Measurements from ENCODE around the gene TNFRSF19.

Gene TNFRSF19

DNA sequence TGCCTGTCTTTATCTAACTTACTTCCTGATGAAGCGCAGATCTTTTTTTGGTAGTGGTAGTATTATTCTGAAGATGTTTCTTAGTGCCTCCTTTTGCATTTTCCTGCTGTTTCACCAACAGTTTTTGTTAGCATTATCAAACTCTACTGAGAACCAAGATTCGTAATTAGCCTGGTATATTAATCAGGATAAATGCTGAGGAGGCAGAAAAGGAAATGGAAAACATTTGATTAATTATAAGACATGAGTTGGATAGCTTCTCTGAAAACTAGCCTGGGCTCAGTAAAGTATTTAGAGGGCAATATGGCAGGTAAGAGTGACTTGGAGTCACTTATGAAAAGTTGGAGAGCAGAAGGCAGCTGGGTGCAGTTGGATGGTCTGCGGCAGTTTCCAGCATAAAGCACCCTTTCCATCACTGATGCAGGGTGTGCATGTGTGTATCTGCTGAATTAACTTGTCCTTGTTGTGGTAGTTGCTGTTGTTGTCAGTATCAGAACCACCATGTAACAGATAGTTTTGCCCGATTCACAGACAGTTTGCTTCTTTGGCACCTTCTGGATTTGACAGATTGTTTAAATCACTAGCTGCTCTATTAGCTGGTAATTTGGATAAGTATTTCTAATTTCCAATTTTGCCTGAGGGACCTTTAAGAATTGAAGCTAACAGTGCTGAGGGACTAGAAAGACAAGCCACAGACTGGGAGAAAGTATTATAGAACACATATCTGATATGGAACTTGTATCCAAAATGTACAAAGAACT lies 6.9 kb upstream of the TNFRSF19 start:
- no peaks in the 10 kb centered on the region for H3K4me1 ChIP-seq (ENCODE audit: low read length)
- no peaks in the 10 kb centered on the region for H3K27me3 ChIP-seq (replicated peaks; ENCODE audit: insufficient read depth, low read length)
- no peaks in the 10 kb centered on the region for H3K9me3 ChIP-seq (replicated peaks; ENCODE audit: insufficient read depth, low read length)
- no peak for DNase-seq
- no peaks in the 10 kb centered on the region for H3K36me3 ChIP-seq (replicated peaks; ENCODE audit: insufficient read depth, low read length)
- H3F3A ChIP-seq (ENCODE audit: insufficient read depth, low read length) = no peaks in the 10 kb centered on the region
- TF ChIP-seq EZH2 (optimal IDR thresholded peaks at IDR 0.05; ENCODE audit: low read depth, low read length) (no peak), EZH2phosphoT487 (IDR thresholded peaks at IDR 0.05; ENCODE audit: low read length) (no peak), CTCF (IDR thresholded peaks at IDR 0.05; ENCODE audit: low read length) (no peak)
- H3K9ac ChIP-seq (ENCODE audit: low read length) = no peak overlapping the region
- H3K4me2 ChIP-seq (ENCODE audit: low read depth, low read length) = no peak overlapping the region
- no peaks in the 10 kb centered on the region for H3K9me2 ChIP-seq (replicated peaks; ENCODE audit: insufficient read depth, low read length)
- no peaks in the 10 kb centered on the region for H3K79me2 ChIP-seq (ENCODE audit: low read length)
- no peak overlapping the region for H3K4me3 ChIP-seq (ENCODE audit: low read length)
- no peaks in the 10 kb centered on the region for H4K20me1 ChIP-seq (ENCODE audit: insufficient read depth, low read length)
- H2AFZ ChIP-seq (ENCODE audit: low read length) = no peak overlapping the region
- no peak overlapping the region for H3K27ac ChIP-seq (ENCODE audit: low read length)

- no peaks in the 10 kb centered on the region for H3K9me3 ChIP-seq (replicated peaks; ENCODE audit: insufficient read depth, low read length)
- no peak overlapping the region for H3K9ac ChIP-seq (ENCODE audit: low read length)
- no peak for TF ChIP-seq EZH2 (optimal IDR thresholded peaks at IDR 0.05; ENCODE audit: low read depth, low read length)
- no peak for TF ChIP-seq CTCF (IDR thresholded peaks at IDR 0.05; ENCODE audit: low read length)
- no peak for TF ChIP-seq EZH2phosphoT487 (IDR thresholded peaks at IDR 0.05; ENCODE audit: low read length)
- H3K36me3 ChIP-seq (replicated peaks; ENCODE audit: insufficient read depth, low read length) = no peaks in the 10 kb centered on the region
- H3K4me2 ChIP-seq (ENCODE audit: low read depth, low read length) = no peak overlapping the region
- H4K20me1 ChIP-seq (ENCODE audit: insufficient read depth, low read length) = no peaks in the 10 kb centered on the region
- no peaks in the 10 kb centered on the region for H3K9me2 ChIP-seq (replicated peaks; ENCODE audit: insufficient read depth, low read length)
- no peak for DNase-seq
- no peak overlapping the region for H2AFZ ChIP-seq (ENCODE audit: low read length)
- no peaks in the 10 kb centered on the region for H3K4me1 ChIP-seq (ENCODE audit: low read length)
- no peaks in the 10 kb centered on the region for H3F3A ChIP-seq (ENCODE audit: insufficient read depth, low read length)
- no peaks in the 10 kb centered on the region for H3K79me2 ChIP-seq (ENCODE audit: low read length)
- H3K27ac ChIP-seq (ENCODE audit: low read length) = no peak overlapping the region
- H3K27me3 ChIP-seq (replicated peaks; ENCODE audit: insufficient read depth, low read length) = no peaks in the 10 kb centered on the region
- no peak overlapping the region for H3K4me3 ChIP-seq (ENCODE audit: low read length)
Measured at GRCh38 chr13:23567906-23568460, 2.2 kb upstream of the TNFRSF19 start.

GRCh38 chr13:23570921-23571315 lies 706 bp downstream of the TNFRSF19 start:
- no peak overlapping the region for H3K4me2 ChIP-seq (ENCODE audit: low read depth, low read length)
- H3K27me3 ChIP-seq (replicated peaks; ENCODE audit: insufficient read depth, low read length) = no peaks in the 10 kb centered on the region
- no peaks in the 10 kb centered on the region for H3K4me1 ChIP-seq (ENCODE audit: low read length)
- no peaks in the 10 kb centered on the region for H3K9me2 ChIP-seq (replicated peaks; ENCODE audit: insufficient read depth, low read length)
- H3K27ac ChIP-seq (ENCODE audit: low read length) = no peak overlapping the region
- no peak for TF ChIP-seq EZH2 (optimal IDR thresholded peaks at IDR 0.05; ENCODE audit: low read depth, low read length)
- no peak for TF ChIP-seq CTCF (IDR thresholded peaks at IDR 0.05; ENCODE audit: low read length)
- no peak for TF ChIP-seq EZH2phosphoT487 (IDR thresholded peaks at IDR 0.05; ENCODE audit: low read length)
- H3K79me2 ChIP-seq (ENCODE audit: low read length) = no peaks in the 10 kb centered on the region
- H3F3A ChIP-seq (ENCODE audit: insufficient read depth, low read length) = no peaks in the 10 kb centered on the region
- DNase-seq = no peak
- H2AFZ ChIP-seq (ENCODE audit: low read length) = no peak overlapping the region
- no peaks in the 10 kb centered on the region for H3K9me3 ChIP-seq (replicated peaks; ENCODE audit: insufficient read depth, low read length)
- H3K9ac ChIP-seq (ENCODE audit: low read length) = no peak overlapping the region
- no peaks in the 10 kb centered on the region for H4K20me1 ChIP-seq (ENCODE audit: insufficient read depth, low read length)
- H3K4me3 ChIP-seq (ENCODE audit: low read length) = no peak overlapping the region
- H3K36me3 ChIP-seq (replicated peaks; ENCODE audit: insufficient read depth, low read length) = no peaks in the 10 kb centered on the region

Measured in MM.1S (cell line).